DOHH2 (cell line): ENCODE data around the gene SIDT2.

Source experiments
- EZH2phosphoT487 ChIP-seq: fragments of 200-600 bp; sonication (generic); IDR thresholded peaks from 2 replicates; pipeline ENCODE4 v1.6.1; 2017; ENCODE audit warnings: borderline replicate concordance, mild to moderate bottlenecking, antibody characterized with exemption, low read length, moderate library complexity, mixed read lengths
- TF ChIP-seq, protein P1 (sequence below): fragments of 200-600 bp; sonication (generic); IDR thresholded peaks from one replicate; pipeline ENCODE4 v1.5.1; 2014; ENCODE audit warnings: antibody characterized with exemption, mild to moderate bottlenecking, low read depth, low read length; ENCODE audit not compliant: poor library complexity, severe bottlenecking

DNA sequence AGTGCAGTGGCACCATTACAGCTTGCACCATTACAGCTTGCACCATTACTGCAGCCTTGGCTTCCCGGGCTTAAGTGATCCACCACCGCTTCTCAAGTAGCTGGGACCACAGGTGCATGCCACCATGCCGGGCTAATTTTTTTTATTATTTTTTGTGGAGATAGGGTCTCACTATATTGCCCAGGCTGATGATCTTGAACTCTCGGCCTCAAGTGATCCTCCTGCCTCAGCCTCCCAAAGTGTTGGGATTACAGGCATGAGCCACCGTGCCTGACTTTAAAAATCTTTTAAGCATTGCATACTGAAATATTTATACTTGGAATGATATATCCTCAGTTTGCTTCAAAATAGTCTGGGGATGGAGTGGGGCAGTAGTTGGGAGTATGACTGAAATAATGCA, 24.1 kb upstream of the SIDT2 start:
- TF ChIP-seq, protein P1, sequence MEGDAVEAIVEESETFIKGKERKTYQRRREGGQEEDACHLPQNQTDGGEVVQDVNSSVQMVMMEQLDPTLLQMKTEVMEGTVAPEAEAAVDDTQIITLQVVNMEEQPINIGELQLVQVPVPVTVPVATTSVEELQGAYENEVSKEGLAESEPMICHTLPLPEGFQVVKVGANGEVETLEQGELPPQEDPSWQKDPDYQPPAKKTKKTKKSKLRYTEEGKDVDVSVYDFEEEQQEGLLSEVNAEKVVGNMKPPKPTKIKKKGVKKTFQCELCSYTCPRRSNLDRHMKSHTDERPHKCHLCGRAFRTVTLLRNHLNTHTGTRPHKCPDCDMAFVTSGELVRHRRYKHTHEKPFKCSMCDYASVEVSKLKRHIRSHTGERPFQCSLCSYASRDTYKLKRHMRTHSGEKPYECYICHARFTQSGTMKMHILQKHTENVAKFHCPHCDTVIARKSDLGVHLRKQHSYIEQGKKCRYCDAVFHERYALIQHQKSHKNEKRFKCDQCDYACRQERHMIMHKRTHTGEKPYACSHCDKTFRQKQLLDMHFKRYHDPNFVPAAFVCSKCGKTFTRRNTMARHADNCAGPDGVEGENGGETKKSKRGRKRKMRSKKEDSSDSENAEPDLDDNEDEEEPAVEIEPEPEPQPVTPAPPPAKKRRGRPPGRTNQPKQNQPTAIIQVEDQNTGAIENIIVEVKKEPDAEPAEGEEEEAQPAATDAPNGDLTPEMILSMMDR, result no peak
- no peak for TF ChIP-seq EZH2phosphoT487
